Measurements from ENCODE around the gene ZSCAN5A.
A peak's percentile ranks its signal among the peaks of the same experiment; 100 is the strongest.
"Not testable (repeated sequence)": the region's sequence is repeated elsewhere in the genome, so short reads cannot be mapped to it uniquely, and the experiment has no call there.

Gene ZSCAN5A

DNA sequence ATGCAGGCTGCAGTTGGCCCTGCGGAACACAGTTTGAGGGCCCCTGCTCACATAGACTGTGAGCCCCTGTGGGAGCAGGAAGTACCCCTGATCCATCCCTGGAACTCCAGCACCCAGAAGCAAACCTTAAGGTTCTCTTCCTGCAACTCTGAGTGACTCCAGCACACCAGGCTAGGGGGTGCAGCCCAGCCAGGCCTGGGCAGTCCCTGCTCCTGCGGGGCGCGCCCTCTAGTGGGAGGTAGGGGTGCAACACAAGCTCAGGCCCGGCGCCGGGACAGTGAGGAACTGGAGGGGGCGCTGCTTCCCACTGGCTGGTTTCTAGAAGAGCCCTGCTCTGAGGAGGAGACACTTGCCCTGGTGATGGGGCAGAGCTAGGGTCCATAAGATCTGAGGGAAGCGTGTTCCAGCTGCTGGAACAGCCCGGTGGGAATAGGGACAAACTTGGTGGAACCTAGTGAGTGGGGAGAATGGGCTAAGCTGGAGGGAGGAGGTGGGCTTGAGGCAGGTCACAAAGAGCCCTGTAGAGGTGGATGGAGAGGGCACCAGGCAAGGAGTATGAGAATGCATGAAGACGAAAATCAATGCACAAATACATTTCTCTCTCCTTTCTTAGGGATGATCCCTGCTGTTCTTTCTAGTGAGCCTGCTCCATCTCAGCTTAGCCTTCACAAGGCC lies 5.0 kb downstream of the ZSCAN5A start:
- Histone ChIP-seq H2BK5ac (ENCODE audit: low read depth, low read length, poor library complexity) (no peak overlapping the region), H3K23ac (ENCODE audit: low read length) (no peak overlapping the region), H3K4me3 (ENCODE audit: low read depth, low read length) (peak overlapping the region; percentile 18), H3K14ac (ENCODE audit: low read length) (no peak overlapping the region), H3K79me1 (ENCODE audit: low read length) (peaks cover 7% of the 10 kb centered on the region), H3K4me2 (ENCODE audit: low read length) (no peak overlapping the region), H2BK120ac (ENCODE audit: insufficient read depth, low read length, poor library complexity) (no peak overlapping the region), H3K36me3 (ENCODE audit: control insufficient read depth in 1 of 2, insufficient read depth in 2 of 2, low read length in 2 of 2) (peaks cover 0 to 5% of the 10 kb centered on the region in 2 experiments), H4K91ac (ENCODE audit: low read depth, low read length) (no peak overlapping the region), H4K8ac (ENCODE audit: low read depth, low read length) (no peak overlapping the region), H3K4ac (ENCODE audit: low read depth, low read length) (no peak overlapping the region), H3K27ac (ENCODE audit: low read depth, low read length) (no peak overlapping the region), H3K27me3 (ENCODE audit: insufficient read depth, low read length) (no peaks in the 10 kb centered on the region), H2BK12ac (ENCODE audit: low read length) (no peak overlapping the region), H3K79me2 (ENCODE audit: control insufficient read depth, insufficient read depth, low read length, poor library complexity) (peaks cover 6% of the 10 kb centered on the region), H3K4me1 (ENCODE audit: control insufficient read depth in 1 of 2, insufficient read depth in 2 of 2, low read length in 2 of 2) (peaks cover 0 to 3% of the 10 kb centered on the region in 2 experiments), H3K9ac (ENCODE audit: low read length) (no peak overlapping the region), H3K18ac (ENCODE audit: low read length) (no peak overlapping the region), H4K12ac (ENCODE audit: low read depth, low read length) (no peak overlapping the region), H2AK5ac (ENCODE audit: low read length) (no peak overlapping the region), H3K9me3 (ENCODE audit: insufficient read depth, low read depth, low read length) (no peaks in the 10 kb centered on the region), H2AFZ (ENCODE audit: insufficient read depth, low read length, poor library complexity) (no peak overlapping the region)
- no CpG with 5 or more reads among the region's 11 CpGs for WGBS (ENCODE audit: extremely low coverage, insufficient coverage, insufficient read length)
- peak; percentile 14 to 35 for DNase-seq

DNA sequence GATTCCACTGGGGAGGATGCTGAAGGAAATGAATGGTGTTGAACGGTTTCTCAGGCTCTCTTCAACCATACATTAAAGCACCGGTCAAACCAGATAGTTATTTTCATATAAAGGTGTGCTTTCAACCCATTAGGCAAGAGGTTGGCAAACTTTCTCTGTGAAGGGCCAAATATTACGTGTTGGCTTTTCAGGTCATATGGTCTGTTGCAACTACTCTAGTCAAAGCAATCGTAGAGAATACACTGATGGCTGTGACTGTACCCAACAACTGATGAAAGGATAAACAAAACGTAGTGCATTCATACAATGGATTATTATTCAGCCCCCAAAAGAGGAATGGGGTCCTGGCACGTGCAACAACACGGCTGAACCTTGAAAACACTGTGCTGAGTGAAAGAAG lies 5.8 kb downstream of the ZSCAN5A start:
- Histone ChIP-seq H3K18ac (ENCODE audit: low read length) (no peak overlapping the region), H3K4me2 (ENCODE audit: low read length) (no peak overlapping the region), H3K79me2 (ENCODE audit: control insufficient read depth, insufficient read depth, low read length, poor library complexity) (no peaks in the 10 kb centered on the region), H4K91ac (ENCODE audit: low read depth, low read length) (no peak overlapping the region), H2AK5ac (ENCODE audit: low read length) (no peak overlapping the region), H3K27me3 (ENCODE audit: insufficient read depth, low read length) (no peaks in the 10 kb centered on the region), H4K12ac (ENCODE audit: low read depth, low read length) (no peak overlapping the region), H3K23ac (ENCODE audit: low read length) (no peak overlapping the region), H3K9me3 (ENCODE audit: insufficient read depth, low read depth, low read length) (no peaks in the 10 kb centered on the region), H2BK5ac (ENCODE audit: low read depth, low read length, poor library complexity) (no peak overlapping the region), H3K4me1 (ENCODE audit: control insufficient read depth in 1 of 2, insufficient read depth in 2 of 2, low read length in 2 of 2) (peaks cover 0 to 1% of the 10 kb centered on the region in 2 experiments), H3K36me3 (ENCODE audit: control insufficient read depth in 1 of 2, insufficient read depth in 2 of 2, low read length in 2 of 2) (peaks cover under 1 to 5% of the 10 kb centered on the region in 2 experiments), H3K79me1 (ENCODE audit: low read length) (peaks cover under 1% of the 10 kb centered on the region), H3K27ac (ENCODE audit: low read depth, low read length) (no peak overlapping the region), H3K9ac (ENCODE audit: low read length) (peak overlapping the region; percentile 39), H3K4me3 (ENCODE audit: low read depth, low read length) (no peak overlapping the region), H2BK12ac (ENCODE audit: low read length) (no peak overlapping the region), H3K14ac (ENCODE audit: low read length) (no peak overlapping the region), H3K4ac (ENCODE audit: low read depth, low read length) (no peak overlapping the region), H2AFZ (ENCODE audit: insufficient read depth, low read length, poor library complexity) (no peak overlapping the region), H2BK120ac (ENCODE audit: insufficient read depth, low read length, poor library complexity) (no peak overlapping the region), H4K8ac (ENCODE audit: low read depth, low read length) (no peak overlapping the region)
- DNase-seq = no peak
- WGBS (ENCODE audit: extremely low coverage, insufficient coverage, insufficient read length) = no CpG with 5 or more reads among the region's 7 CpGs

DNA sequence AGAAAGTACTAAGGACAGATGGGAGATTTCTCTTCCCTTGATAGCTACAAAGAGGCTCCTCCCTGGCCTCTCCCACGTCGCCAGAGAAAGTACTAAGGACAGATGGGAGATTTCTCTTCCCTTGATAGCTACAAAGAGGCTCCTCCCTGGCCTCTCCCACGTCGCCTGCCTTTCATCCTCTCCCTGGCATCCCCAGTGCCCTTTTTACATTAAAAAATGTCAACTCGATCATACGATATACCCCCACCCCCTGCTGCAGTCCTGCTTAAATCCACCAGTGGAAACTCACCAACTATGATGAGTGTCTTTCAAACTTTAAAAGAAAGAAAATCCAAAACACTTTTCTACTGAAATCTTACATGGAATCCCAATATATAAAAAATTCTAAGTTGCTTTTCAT lies 7.6 kb downstream of the ZSCAN5A start:
- no CpG with 5 or more reads among the region's 6 CpGs for WGBS (ENCODE audit: extremely low coverage, insufficient coverage, insufficient read length)
- H4K91ac ChIP-seq (ENCODE audit: low read depth, low read length); H3K9me3 ChIP-seq (ENCODE audit: insufficient read depth, low read depth, low read length); H3K18ac ChIP-seq (ENCODE audit: low read length); H2AK5ac ChIP-seq (ENCODE audit: low read length); H2AFZ ChIP-seq (ENCODE audit: insufficient read depth, low read length, poor library complexity); H3K79me1 ChIP-seq (ENCODE audit: low read length); H3K14ac ChIP-seq (ENCODE audit: low read length); H2BK12ac ChIP-seq (ENCODE audit: low read length); H3K36me3 ChIP-seq (ENCODE audit: control insufficient read depth in 1 of 2, insufficient read depth in 2 of 2, low read length in 2 of 2); H2BK120ac ChIP-seq (ENCODE audit: insufficient read depth, low read length, poor library complexity); H3K4me3 ChIP-seq (ENCODE audit: low read depth, low read length); H2BK5ac ChIP-seq (ENCODE audit: low read depth, low read length, poor library complexity); H3K27ac ChIP-seq (ENCODE audit: low read depth, low read length); H3K4me1 ChIP-seq (ENCODE audit: control insufficient read depth in 1 of 2, insufficient read depth in 2 of 2, low read length in 2 of 2); H3K9ac ChIP-seq (ENCODE audit: low read length); DNase-seq; H3K4me2 ChIP-seq (ENCODE audit: low read length); H4K8ac ChIP-seq (ENCODE audit: low read depth, low read length); H3K27me3 ChIP-seq (ENCODE audit: insufficient read depth, low read length); H4K12ac ChIP-seq (ENCODE audit: low read depth, low read length); H3K79me2 ChIP-seq (ENCODE audit: control insufficient read depth, insufficient read depth, low read length, poor library complexity); H3K23ac ChIP-seq (ENCODE audit: low read length); H3K4ac ChIP-seq (ENCODE audit: low read depth, low read length): not testable (repeated sequence)

DNA sequence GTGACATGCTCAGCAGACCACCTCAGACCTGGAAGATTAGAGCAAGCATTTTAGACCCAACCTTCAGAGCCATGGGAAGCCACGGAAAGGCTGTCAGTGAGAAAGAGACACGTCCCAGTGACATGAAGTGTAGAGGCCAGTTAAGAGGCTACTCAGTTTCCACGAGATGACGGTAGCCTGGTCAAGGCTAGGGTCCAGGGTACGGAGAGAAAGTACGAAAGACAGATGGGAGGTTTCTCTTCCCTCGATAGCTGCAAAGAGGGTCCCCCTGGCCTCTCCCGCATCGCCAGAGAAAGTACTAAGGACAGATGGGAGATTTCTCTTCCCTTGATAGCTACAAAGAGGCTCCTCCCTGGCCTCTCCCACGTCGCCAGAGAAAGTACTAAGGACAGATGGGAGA lies 8.6 kb downstream of the ZSCAN5A start:
- Histone ChIP-seq H3K4me1 (ENCODE audit: control insufficient read depth in 1 of 2, insufficient read depth in 2 of 2, low read length in 2 of 2) (no peaks in the 10 kb centered on the region), H3K27me3 (ENCODE audit: insufficient read depth, low read length) (no peaks in the 10 kb centered on the region), H3K27ac (ENCODE audit: low read depth, low read length) (no peak overlapping the region), H3K79me1 (ENCODE audit: low read length) (no peaks in the 10 kb centered on the region), H3K23ac (ENCODE audit: low read length) (no peak overlapping the region), H2AFZ (ENCODE audit: insufficient read depth, low read length, poor library complexity) (no peak overlapping the region), H3K4me2 (ENCODE audit: low read length) (no peak overlapping the region), H4K12ac (ENCODE audit: low read depth, low read length) (no peak overlapping the region), H3K4me3 (ENCODE audit: low read depth, low read length) (no peak overlapping the region), H3K9me3 (ENCODE audit: insufficient read depth, low read depth, low read length) (no peaks in the 10 kb centered on the region), H2BK120ac (ENCODE audit: insufficient read depth, low read length, poor library complexity) (no peak overlapping the region), H3K18ac (ENCODE audit: low read length) (no peak overlapping the region), H2AK5ac (ENCODE audit: low read length) (no peak overlapping the region), H4K91ac (ENCODE audit: low read depth, low read length) (no peak overlapping the region), H4K8ac (ENCODE audit: low read depth, low read length) (no peak overlapping the region), H3K79me2 (ENCODE audit: control insufficient read depth, insufficient read depth, low read length, poor library complexity) (no peaks in the 10 kb centered on the region), H2BK5ac (ENCODE audit: low read depth, low read length, poor library complexity) (no peak overlapping the region), H3K36me3 (ENCODE audit: control insufficient read depth in 1 of 2, insufficient read depth in 2 of 2, low read length in 2 of 2) (peaks cover 3 to 13% of the 10 kb centered on the region in 2 experiments), H3K9ac (ENCODE audit: low read length) (no peak overlapping the region), H2BK12ac (ENCODE audit: low read length) (no peak overlapping the region), H3K4ac (ENCODE audit: low read depth, low read length) (no peak overlapping the region), H3K14ac (ENCODE audit: low read length) (no peak overlapping the region)
- no CpG with 5 or more reads among the region's 11 CpGs for WGBS (ENCODE audit: extremely low coverage, insufficient coverage, insufficient read length)
- no peak for DNase-seq
